ENCODE measurements around the gene CEP128. TPM values are rescaled to one million over a fixed set of nuclear protein-coding genes. Genes with fewer than 3 reads are reported as not detected.

CEP128 gene
- total RNA-seq, 1 experiment from 2014 or later: 16.7 TPM

GRCh38 chr14:80645667-80646413 is 295.7 kb downstream of the CEP128 start:
- ChIA-PET CTCF (no interaction called here), POLR2A (no interaction called here)
- DNase-seq: no peak
- Histone ChIP-seq H3K27me3 (replicated peaks; ENCODE audit: control insufficient read depth, insufficient read depth, low read length) (no peaks in the 10 kb centered on the region), H3K9me3 (no peaks in the 10 kb centered on the region), H3K4me3 (ENCODE audit: low read depth, low read length) (no peak overlapping the region), H3K4me1 (no peaks in the 10 kb centered on the region), H3K36me3 (ENCODE audit: control insufficient read depth, insufficient read depth, low read length) (no peaks in the 10 kb centered on the region)
- Mint-ChIP-seq H3K27me3 (ENCODE audit: insufficient read depth, unreplicated experiment) (no peaks in the 10 kb centered on the region), H3K9me3 (ENCODE audit: unreplicated experiment) (no peaks in the 10 kb centered on the region), H3K36me3 (ENCODE audit: insufficient read depth, unreplicated experiment) (no peaks in the 10 kb centered on the region), H3K4me1 (ENCODE audit: low read depth, unreplicated experiment) (no peaks in the 10 kb centered on the region), H3K27ac (ENCODE audit: unreplicated experiment) (no peak overlapping the region), H3K4me3 (ENCODE audit: unreplicated experiment) (no peak overlapping the region)
- intact Hi-C loops (cut with micrococcal nuclease; ENCODE audit: unreplicated experiment): no loop called here
- BruUV-seq (replicated peaks): no TSS peak
- no peak for TF ChIP-seq CTCF (IDR thresholded peaks at IDR 0.05; ENCODE audit: insufficient read depth in 1 of 2, low read depth in 1 of 2, low read length in 1 of 2, severe bottlenecking in 1 of 2, unreplicated experiment in 1 of 2)

- Histone ChIP-seq H3K4me1 (no peaks in the 10 kb centered on the region), H3K9me3 (no peaks in the 10 kb centered on the region), H3K27me3 (replicated peaks; ENCODE audit: control insufficient read depth, insufficient read depth, low read length) (no peaks in the 10 kb centered on the region), H3K36me3 (ENCODE audit: control insufficient read depth, insufficient read depth, low read length) (no peaks in the 10 kb centered on the region), H3K4me3 (ENCODE audit: low read depth, low read length) (no peak overlapping the region)
- CTCF ChIA-PET: no interaction called here
- no TSS peak for BruUV-seq (replicated peaks)
- Mint-ChIP-seq H3K27ac (ENCODE audit: unreplicated experiment) (no peak overlapping the region), H3K9me3 (ENCODE audit: unreplicated experiment) (no peaks in the 10 kb centered on the region), H3K36me3 (ENCODE audit: insufficient read depth, unreplicated experiment) (no peaks in the 10 kb centered on the region), H3K27me3 (ENCODE audit: insufficient read depth, unreplicated experiment) (no peaks in the 10 kb centered on the region), H3K4me1 (ENCODE audit: low read depth, unreplicated experiment) (no peaks in the 10 kb centered on the region), H3K4me3 (ENCODE audit: unreplicated experiment) (no peak overlapping the region)
- POLR2A ChIA-PET: no interaction called here
- intact Hi-C loops (cut with micrococcal nuclease; ENCODE audit: unreplicated experiment): no loop called here
- TF ChIP-seq CTCF (IDR thresholded peaks at IDR 0.05; ENCODE audit: insufficient read depth in 1 of 2, low read depth in 1 of 2, low read length in 1 of 2, severe bottlenecking in 1 of 2, unreplicated experiment in 1 of 2): no peak
- no peak for DNase-seq
Measured at GRCh38 chr14:80644826-80645225, 296.7 kb downstream of the CEP128 start.

DNA sequence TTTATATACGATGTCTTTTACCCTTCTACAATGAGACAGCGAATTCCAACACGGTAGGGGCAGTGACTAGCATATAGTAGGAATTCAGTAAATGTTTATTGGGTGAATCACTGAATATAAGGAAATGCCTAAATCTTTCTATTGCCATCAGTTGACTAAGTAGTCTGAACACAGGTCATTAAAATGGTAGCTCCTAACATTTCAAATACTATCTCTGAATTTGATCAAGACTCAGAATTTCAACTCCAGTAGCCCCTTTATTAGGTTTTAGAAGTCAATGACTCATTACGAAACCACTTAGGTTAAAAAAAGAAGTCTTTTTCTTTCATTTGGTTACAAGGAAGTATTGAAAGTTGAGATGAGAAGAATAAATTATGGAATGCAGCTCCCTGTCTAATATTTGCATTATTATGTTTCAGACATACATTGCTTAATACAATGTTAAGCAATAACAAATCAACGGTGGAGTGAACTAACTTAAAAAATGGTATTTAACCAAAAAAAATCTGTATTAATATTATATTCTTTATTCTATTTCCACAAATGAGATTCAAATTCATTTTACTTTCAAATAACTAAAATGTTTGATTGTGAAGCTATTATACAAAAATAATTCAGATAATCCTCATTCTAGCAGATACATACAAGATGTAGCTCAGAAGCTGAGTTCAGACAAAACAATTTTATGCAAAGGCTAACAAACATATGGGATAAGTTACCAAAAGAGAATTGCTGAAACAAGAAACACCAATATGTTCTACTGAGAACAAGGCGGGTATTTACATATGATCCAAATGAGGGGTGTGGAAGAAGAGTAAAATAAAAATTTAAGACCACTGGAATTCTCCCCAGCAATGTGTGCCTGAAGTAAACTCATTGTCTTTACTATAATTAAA is 302.7 kb downstream of the CEP128 start:
- H3K4me3 Mint-ChIP-seq (ENCODE audit: unreplicated experiment): no peak overlapping the region
- H3K4me3 ChIP-seq (ENCODE audit: low read depth, low read length): no peak overlapping the region
- ChIA-PET CTCF (no interaction called here), POLR2A (interaction anchor here (0.6 kb wide), 1 partner anchor 927 kb away, joined by 3 read pairs; no protein-coding TSS in a partner anchor)
- H3K27me3 ChIP-seq (replicated peaks; ENCODE audit: control insufficient read depth, insufficient read depth, low read length): no peaks in the 10 kb centered on the region
- H3K36me3 ChIP-seq (ENCODE audit: control insufficient read depth, insufficient read depth, low read length): no peaks in the 10 kb centered on the region
- DNase-seq: no peak
- peaks cover 8% of the 10 kb centered on the region for H3K4me1 Mint-ChIP-seq (ENCODE audit: low read depth, unreplicated experiment)
- H3K9me3 Mint-ChIP-seq (ENCODE audit: unreplicated experiment): peaks cover 8% of the 10 kb centered on the region
- BruUV-seq (replicated peaks): no TSS peak
- no peak for TF ChIP-seq CTCF (IDR thresholded peaks at IDR 0.05; ENCODE audit: insufficient read depth in 1 of 2, low read depth in 1 of 2, low read length in 1 of 2, severe bottlenecking in 1 of 2, unreplicated experiment in 1 of 2)
- H3K27ac Mint-ChIP-seq (ENCODE audit: unreplicated experiment): peak overlapping the region; percentile 73
- no peaks in the 10 kb centered on the region for H3K4me1 ChIP-seq
- no peaks in the 10 kb centered on the region for H3K36me3 Mint-ChIP-seq (ENCODE audit: insufficient read depth, unreplicated experiment)
- no peaks in the 10 kb centered on the region for H3K27me3 Mint-ChIP-seq (ENCODE audit: insufficient read depth, unreplicated experiment)
- no peaks in the 10 kb centered on the region for H3K9me3 ChIP-seq
- intact Hi-C loops (cut with micrococcal nuclease; ENCODE audit: unreplicated experiment): no loop called here

Measured in Caco-2 (cell line).